SK-N-MC (cell line): ENCODE data around the gene DGKZ.
A peak's percentile ranks its signal among the peaks of the same experiment; 100 is the strongest.

Experiments
- DNase-seq: peaks from one replicate; pipeline ENCODE4 v3.0.0-alpha.2; 2011; ENCODE audit warnings: low read depth, low spot score
- H3K27ac ChIP-seq: fragments of 200-600 bp; sonication (generic); 2 replicates; pipeline ENCODE4 v1.5.1; 2016; ENCODE audit warnings: mixed run types
- H3K36me3 ChIP-seq: fragments of 200-600 bp; sonication (generic); 2 replicates; pipeline ENCODE4 v1.6.1; 2017; ENCODE audit warnings: antibody characterized with exemption, low read length, mixed read lengths; ENCODE audit not compliant: insufficient read depth
- H3K4me3 ChIP-seq: fragments of 200-600 bp; sonication (generic); 2 replicates; pipeline ENCODE4 v1.5.1; 2016
- H3K9ac ChIP-seq: fragments of 200-600 bp; sonication (generic); 2 replicates; pipeline ENCODE4 v1.8.0; 2017; ENCODE audit warnings: mixed run types, mixed read lengths; ENCODE audit not compliant: insufficient read length
- H3K9me3 ChIP-seq: fragments of 200-600 bp; sonication (generic); 2 replicates; pipeline ENCODE4 v1.6.1; 2017; ENCODE audit warnings: low read depth, mild to moderate bottlenecking, antibody characterized with exemption, low read length, moderate library complexity, mixed read lengths
- EZH2 ChIP-seq: fragments of 200-600 bp; sonication (generic); IDR thresholded peaks from one replicate; pipeline ENCODE4 v1.6.1; 2017; ENCODE audit warnings: antibody characterized with exemption
- FOXP2 ChIP-seq: optimal IDR thresholded peaks from 2 replicates; pipeline ENCODE3; 2011; ENCODE audit warnings: mild to moderate bottlenecking, moderate library complexity; ENCODE audit not compliant: insufficient read depth; ENCODE audit errors: extremely low read length, control extremely low read depth
- POLR2AphosphoS5 ChIP-seq: IDR thresholded peaks from 2 replicates; pipeline ENCODE4 v1.6.1; 2012; ENCODE audit warnings: mild to moderate bottlenecking, low read depth, low read length, borderline replicate concordance

DGKZ gene

GRCh38 chr11:46348566-46349401, 1.5 kb downstream of the DGKZ start:
- TF ChIP-seq EZH2, result no peak
- no peak for TF ChIP-seq FOXP2
- no peak for TF ChIP-seq POLR2AphosphoS5
- no peaks in the 10 kb centered on the region for H3K9me3 ChIP-seq
- no peaks in the 10 kb centered on the region for H3K36me3 ChIP-seq
- H3K27ac ChIP-seq, result no peak overlapping the region
- peak overlapping the region; percentile 85 for H3K9ac ChIP-seq
- DNase-seq, result no peak
- H3K4me3 ChIP-seq, result peak overlapping the region; percentile 88

GRCh38 chr11:46350695-46351094, 3.4 kb downstream of the DGKZ start:
- TF ChIP-seq EZH2 (no peak), POLR2AphosphoS5 (no peak), FOXP2 (no peak)
- no peaks in the 10 kb centered on the region for H3K9me3 ChIP-seq
- no peak overlapping the region for H3K27ac ChIP-seq
- H3K4me3 ChIP-seq, result no peak overlapping the region
- no peak overlapping the region for H3K9ac ChIP-seq
- no peaks in the 10 kb centered on the region for H3K36me3 ChIP-seq
- no peak for DNase-seq

- H3K36me3 ChIP-seq, result no peaks in the 10 kb centered on the region
- TF ChIP-seq FOXP2 (no peak), POLR2AphosphoS5 (no peak), EZH2 (no peak)
- H3K9me3 ChIP-seq, result no peaks in the 10 kb centered on the region
- DNase-seq, result no peak
- no peak overlapping the region for H3K9ac ChIP-seq
- H3K27ac ChIP-seq, result no peak overlapping the region
- H3K4me3 ChIP-seq, result no peak overlapping the region
Observed at GRCh38 chr11:46351148-46351547, 3.9 kb downstream of the DGKZ start.

GRCh38 chr11:46351606-46352005, 4.3 kb downstream of the DGKZ start:
- TF ChIP-seq FOXP2 (no peak), EZH2 (no peak), POLR2AphosphoS5 (no peak)
- no peaks in the 10 kb centered on the region for H3K36me3 ChIP-seq
- no peak overlapping the region for H3K27ac ChIP-seq
- no peak overlapping the region for H3K9ac ChIP-seq
- no peak overlapping the region for H3K4me3 ChIP-seq
- DNase-seq, result no peak
- H3K9me3 ChIP-seq, result no peaks in the 10 kb centered on the region

- no peak for TF ChIP-seq EZH2
- TF ChIP-seq POLR2AphosphoS5, result no peak
- TF ChIP-seq FOXP2, result no peak
- Histone ChIP-seq H3K9ac (no peak overlapping the region), H3K4me3 (no peak overlapping the region), H3K27ac (peak overlapping the region; percentile 13; the same call in 1 of the 2 replicates), H3K9me3 (no peaks in the 10 kb centered on the region), H3K36me3 (no peaks in the 10 kb centered on the region)
- no peak for DNase-seq
Observed at GRCh38 chr11:46352063-46352841, 5.0 kb downstream of the DGKZ start.

- no peak for DNase-seq
- TF ChIP-seq EZH2, result no peak
- no peak for TF ChIP-seq FOXP2
- TF ChIP-seq POLR2AphosphoS5, result no peak
- no peak overlapping the region for H3K27ac ChIP-seq
- H3K4me3 ChIP-seq, result no peak overlapping the region
- H3K36me3 ChIP-seq, result no peaks in the 10 kb centered on the region
- no peak overlapping the region for H3K9ac ChIP-seq
- no peaks in the 10 kb centered on the region for H3K9me3 ChIP-seq
Observed at GRCh38 chr11:46353698-46354097, 6.4 kb downstream of the DGKZ start.

GRCh38 chr11:46356924-46357482, 9.7 kb downstream of the DGKZ start:
- no peak for DNase-seq
- no peaks in the 10 kb centered on the region for H3K36me3 ChIP-seq
- H3K27ac ChIP-seq, result peak overlapping the region; percentile 31; the same call in 1 of the 2 replicates
- H3K4me3 ChIP-seq, result no peak overlapping the region
- no peak for TF ChIP-seq POLR2AphosphoS5
- no peak for TF ChIP-seq EZH2
- no peak for TF ChIP-seq FOXP2
- no peaks in the 10 kb centered on the region for H3K9me3 ChIP-seq
- no peak overlapping the region for H3K9ac ChIP-seq

- no peak overlapping the region for H3K9ac ChIP-seq
Observed at GRCh38 chr11:46357483-46357936, 10.2 kb downstream of the DGKZ start.

More at GRCh38 chr11:46357483-46357936, 10.2 kb downstream of the DGKZ start:
- no peak for DNase-seq
- no peak for TF ChIP-seq EZH2
- no peak for TF ChIP-seq POLR2AphosphoS5
- no peak for TF ChIP-seq FOXP2
- Histone ChIP-seq H3K27ac (no peak overlapping the region), H3K4me3 (no peak overlapping the region), H3K9me3 (no peaks in the 10 kb centered on the region), H3K36me3 (no peaks in the 10 kb centered on the region; the same call in 1 of the 2 replicates)
